Pulmonary artery endothelial cell (primary cell): ENCODE results near the gene DUSP6. TPM values are rescaled to one million over a fixed set of nuclear protein-coding genes. Genes with fewer than 3 reads are reported as not detected.
"Not testable (repeated sequence)": the region's sequence is repeated elsewhere in the genome, so short reads cannot be mapped to it uniquely, and the experiment has no call there.

Source experiments
- DNase-seq: peaks from one replicate; pipeline ENCODE4 v3.0.0-alpha.2; 2011; ENCODE audit warnings: low read depth, low spot score
- total RNA-seq: library from RNA; depleted of rRNA; stranded (reverse); fragments of >200 nt; gene quantifications from 2 replicates; pipeline ENCODE4 v1.2.3, GENCODE V29; 2014

DUSP6 gene
- total RNA-seq, 1 donor from 2014 or later = 381 TPM

DNA sequence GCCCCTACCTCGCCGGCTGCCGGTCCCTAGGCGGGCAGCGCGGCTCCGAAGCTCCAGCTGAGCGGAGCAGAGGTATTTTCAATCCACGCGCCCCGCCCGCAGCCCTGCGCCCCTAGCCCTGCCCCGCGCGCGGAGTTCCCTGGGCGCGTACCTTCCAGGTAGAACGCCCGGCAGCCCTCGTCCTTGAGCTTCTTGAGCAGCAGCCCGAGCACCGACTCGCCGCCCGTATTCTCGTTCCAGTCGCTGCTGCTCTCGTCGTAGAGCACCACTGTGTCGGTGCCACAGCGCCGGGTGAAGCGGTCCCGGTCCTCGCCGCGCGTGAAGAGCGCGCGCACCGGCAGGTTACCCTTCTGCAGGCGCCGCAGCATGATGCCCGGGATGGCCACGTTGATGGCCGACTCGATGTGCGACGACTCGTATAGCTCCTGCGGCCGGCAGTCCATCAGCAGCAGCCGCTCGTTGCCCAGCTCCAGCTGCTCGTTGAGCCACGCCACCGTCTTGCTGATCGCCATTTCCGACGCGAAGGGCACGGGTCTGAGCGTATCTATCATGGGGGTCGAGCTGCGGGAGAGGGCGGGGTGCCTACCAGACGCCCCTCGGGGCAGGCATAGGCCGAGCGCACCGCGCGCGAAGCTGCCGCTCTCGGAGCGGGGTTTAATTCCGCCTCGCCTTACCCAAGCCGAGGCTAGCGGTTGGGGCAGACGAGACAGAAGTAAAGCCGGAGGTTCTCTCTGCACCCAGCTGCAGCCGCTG lies 636 bp downstream of the DUSP6 start:
- DNase-seq = no peak

- DNase-seq = no peak
Measured at GRCh38 chr12:89350630-89351488, 1.4 kb downstream of the DUSP6 start.

DNA sequence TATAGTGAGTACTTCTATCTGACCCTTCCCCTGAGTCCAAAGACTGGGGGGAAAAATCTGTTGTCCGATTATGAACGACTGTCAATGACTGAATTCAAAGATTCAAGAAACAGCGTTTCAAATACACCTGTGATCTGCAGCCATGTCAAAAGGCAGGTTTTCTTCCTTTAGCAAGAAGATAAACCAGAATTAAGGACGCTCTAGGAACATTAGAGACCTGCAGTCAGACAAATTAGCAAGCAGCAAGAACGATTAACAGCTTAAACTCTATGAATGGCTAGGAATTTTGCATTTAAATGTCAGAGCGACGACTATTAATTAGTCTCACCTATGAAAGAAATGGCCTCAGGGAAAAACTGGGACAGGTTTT lies 2.1 kb downstream of the DUSP6 start:
- no peak for DNase-seq

GRCh38 chr12:89349814-89350213 lies 2.5 kb downstream of the DUSP6 start:
- no peak for DNase-seq

GRCh38 chr12:89348894-89349699 lies 3.2 kb downstream of the DUSP6 start:
- no peak for DNase-seq

GRCh38 chr12:89347325-89347829 lies 4.9 kb downstream of the DUSP6 start:
- no peak for DNase-seq

- peak; percentile 94 for DNase-seq
Measured at GRCh38 chr12:89346741-89347324, 5.5 kb downstream of the DUSP6 start.

- DNase-seq = peak; percentile 97
Measured at GRCh38 chr12:89345830-89346740, 6.2 kb downstream of the DUSP6 start.

GRCh38 chr12:89345376-89345775 lies 6.9 kb downstream of the DUSP6 start:
- no peak for DNase-seq

DNA sequence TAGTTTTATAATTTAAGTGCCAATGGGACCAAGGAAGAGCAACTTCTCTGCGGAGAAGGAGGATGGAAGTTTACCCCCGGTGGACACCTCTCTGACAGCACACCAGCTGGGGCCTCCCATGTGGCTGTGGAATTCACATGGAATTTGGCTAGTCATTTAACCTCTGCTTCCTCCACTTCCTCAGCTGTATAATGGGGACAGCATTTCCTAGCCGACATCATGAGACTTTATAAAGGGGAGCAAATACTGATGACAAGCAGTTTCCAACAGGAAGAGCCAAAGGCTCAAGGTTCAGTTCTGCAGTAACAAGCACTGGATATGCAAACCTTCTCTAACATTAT lies 7.5 kb downstream of the DUSP6 start:
- DNase-seq = no peak

DNA sequence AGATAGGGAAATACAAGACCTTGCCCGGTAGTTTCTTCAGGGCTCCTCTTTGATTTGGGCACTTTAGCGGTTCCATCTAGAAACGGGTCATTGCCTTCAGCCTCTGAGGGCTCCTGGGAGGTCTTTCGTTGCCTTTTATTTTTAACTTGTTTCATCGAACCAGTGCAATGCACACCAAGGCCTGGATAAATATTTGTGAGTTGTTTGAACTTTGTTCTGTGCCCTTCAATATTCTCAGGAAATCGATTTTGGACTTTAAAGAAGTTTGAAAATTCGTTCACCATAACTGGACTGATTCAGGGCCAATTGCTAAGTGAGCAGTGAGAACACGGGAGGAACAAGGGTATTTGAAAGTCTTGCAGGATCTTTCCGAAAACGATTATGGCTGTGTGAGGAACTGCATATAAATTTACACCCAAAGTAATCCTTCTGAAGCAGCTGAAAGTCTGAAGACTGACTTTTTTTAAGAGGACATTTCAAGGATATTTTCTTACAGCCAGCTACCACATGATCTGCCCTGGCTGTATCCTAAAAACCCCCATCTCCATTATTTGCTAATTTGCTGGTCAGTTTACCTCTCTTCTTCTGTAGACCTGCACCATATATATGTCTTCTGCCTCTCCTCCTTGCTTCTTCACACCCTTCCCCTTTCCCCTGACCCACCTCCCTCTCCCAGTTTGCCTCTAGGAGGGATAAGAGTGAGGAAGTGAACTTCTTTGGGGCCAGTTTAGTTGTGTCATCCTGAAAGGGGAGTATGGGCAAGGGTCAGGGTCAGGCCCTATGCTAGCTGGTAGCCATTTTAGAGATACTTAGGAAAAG lies 8.0 kb downstream of the DUSP6 start:
- no peak for DNase-seq

- DNase-seq = no peak
Measured at GRCh38 chr12:89343127-89343526, 9.2 kb downstream of the DUSP6 start.

DNA sequence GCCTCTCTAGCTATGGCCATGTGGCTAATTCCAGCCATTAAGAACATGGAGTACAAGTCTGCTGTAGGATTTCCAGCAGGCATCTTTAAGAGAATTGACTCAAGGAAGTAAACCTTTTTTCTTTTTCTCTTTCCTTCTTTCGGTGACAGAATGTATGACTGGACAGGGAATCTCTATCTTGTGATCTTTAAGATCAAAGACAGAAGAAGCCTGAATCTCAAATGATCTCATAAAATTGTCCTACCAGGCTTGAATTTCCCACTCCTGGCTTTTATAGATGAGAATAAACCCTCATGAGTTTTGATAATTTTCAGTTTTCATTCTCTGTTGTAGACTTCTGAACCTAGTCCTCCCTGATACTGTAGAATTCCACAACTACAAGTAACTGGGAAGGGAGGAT lies 11.4 kb downstream of the DUSP6 start:
- no peak for DNase-seq

- no peak for DNase-seq
Measured at GRCh38 chr12:89339526-89339925, 12.8 kb downstream of the DUSP6 start.

- DNase-seq = not testable (repeated sequence)
Measured at GRCh38 chr12:89337136-89337535, 15.2 kb downstream of the DUSP6 start.

DNA sequence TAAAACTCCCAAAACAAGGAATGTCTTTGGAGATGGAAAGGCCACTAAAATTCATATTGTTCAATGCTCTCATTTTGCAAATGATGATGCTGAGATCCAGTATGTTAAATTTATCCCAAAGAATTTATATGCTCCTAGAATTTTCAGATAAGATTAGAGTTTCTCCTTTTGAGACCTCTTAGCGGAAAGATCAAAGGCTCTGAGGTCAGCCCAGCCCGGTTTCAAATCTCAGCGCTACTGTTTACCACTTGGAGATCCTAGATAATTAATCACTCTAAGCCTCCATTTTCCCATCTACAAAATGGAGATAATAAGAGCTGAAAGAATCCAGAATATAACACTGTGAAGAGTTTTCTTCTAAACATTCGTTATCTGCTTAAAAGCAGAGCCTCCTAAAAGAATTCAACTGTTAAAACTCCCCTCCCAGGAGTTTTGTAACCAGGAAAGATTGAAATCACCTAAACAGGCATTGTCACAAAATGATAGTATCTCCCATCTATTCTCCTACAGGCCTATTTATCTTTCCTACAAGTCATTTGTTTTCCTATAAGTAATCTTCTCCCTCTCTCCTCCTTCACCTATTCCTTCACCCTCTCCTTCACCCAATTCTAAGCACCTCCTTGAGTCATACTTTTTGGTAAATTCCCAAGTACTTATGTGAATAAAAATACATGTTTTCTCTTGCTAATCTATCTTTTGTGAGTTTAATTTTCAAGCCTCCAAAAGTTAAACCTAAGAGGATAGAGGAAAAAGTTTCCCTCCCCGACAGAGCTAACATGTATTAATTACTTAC lies 16.7 kb downstream of the DUSP6 start:
- DNase-seq = no peak

- DNase-seq = no peak
Measured at GRCh38 chr12:89334548-89335169, 17.6 kb downstream of the DUSP6 start.

DNA sequence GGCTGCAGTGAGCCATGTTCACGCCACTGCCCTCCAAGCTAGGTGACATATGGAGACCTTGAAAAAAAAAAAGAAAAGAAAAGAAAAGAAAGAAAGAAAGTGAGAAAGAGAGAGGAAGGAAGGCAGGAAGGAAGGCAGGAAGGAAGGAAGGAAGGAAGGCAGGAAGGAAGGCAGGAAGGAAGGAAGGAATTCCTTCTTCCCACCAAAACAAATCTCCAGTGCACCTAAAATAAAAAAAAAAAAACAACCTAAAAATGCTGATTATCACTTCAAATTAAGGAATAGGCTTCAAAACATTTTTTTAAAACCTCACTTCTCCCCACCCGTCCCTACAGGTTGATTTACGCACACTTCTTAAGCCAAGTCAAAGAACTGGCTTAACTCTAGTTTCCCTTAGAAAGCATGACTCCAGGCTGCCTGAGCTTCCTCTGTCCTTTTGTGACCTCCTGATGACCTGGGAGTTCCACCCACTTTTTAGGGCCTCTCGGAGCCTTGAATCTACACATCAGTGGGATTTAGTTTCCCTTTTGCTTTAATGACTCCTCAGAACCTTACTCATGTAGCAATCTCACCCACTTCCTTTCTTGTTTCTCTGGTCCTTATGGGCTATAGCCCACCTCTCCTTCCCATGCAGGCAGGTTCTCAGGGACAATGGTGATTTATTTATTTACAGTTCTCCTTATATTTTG lies 18.6 kb downstream of the DUSP6 start:
- DNase-seq = no peak
